GM18520 (cell line): Measurements from ENCODE around the gene PXDC1.
"Not testable (repeated sequence)": the region's sequence is repeated elsewhere in the genome, so short reads cannot be mapped to it uniquely, and the experiment has no call there.

Experiments
- ATAC-seq: cut with Tn5 transposase; IDR thresholded peaks from one replicate; pipeline ENCODE4 v1.9.1; 2021; ENCODE audit not compliant: unreplicated experiment

Gene PXDC1

DNA sequence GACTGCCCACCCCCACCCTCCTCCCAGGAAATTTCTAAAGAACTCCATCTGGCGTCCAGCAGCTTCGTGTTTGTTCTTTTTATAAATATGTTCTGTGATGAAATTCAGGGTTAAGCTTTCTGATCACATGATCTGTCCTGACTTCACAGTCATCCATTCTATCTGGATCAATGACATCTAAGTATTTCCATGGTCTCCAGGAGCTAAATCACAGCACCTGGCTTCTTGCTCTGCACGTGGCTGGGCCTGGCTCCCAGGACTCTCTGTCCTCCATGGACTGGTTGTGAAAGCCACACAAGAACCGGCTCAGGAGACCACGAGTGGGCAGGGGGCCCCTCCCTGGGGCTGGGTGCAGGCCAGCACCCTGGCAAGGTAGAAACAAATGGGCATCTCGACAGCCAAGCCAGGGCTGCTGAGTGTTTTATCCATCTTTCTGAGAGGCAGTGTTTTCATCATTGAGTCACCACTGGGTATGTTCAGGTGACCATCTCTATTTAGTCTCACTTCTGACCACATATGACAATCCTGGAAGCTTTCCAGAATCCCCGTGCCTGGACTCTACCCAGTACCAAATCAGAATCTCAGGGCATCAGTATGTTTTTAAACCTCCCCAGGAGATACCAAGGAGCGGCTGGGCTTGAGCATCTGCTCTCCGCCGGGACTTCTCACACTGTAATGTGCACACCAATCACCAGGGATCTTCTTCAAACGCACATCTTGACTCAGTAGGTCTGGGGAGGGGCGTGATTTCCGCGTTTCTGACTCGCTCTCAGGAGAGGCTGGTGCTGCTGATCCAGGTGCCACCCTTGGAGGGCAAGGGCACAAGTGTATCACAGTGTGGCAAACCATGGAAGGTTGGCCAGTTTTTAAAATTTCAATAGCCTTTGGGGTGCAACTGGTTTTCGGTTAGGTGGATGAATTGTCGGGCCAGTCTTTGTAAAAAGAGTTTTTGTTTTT is 31.6 kb upstream of the PXDC1 start:
- no peak for ATAC-seq

DNA sequence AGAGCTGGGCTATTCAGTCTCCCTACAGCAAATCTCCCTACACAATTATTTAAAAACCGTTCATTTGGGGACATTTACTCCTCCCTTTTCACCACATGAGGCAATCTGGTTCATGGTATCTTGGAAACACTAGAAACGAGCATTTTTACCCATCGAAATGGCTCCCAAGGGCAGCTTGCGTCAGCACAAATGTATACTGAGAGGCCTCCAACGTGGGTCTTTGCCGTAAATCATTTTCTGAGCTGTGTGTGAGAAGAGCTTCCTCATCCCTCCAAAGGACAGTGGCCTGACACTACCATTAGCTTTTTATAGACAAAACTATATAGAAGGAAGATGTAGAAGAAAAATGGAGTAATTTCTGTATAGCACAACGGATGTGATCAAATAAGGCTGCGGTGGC is 30.0 kb upstream of the PXDC1 start:
- no peak for ATAC-seq

DNA sequence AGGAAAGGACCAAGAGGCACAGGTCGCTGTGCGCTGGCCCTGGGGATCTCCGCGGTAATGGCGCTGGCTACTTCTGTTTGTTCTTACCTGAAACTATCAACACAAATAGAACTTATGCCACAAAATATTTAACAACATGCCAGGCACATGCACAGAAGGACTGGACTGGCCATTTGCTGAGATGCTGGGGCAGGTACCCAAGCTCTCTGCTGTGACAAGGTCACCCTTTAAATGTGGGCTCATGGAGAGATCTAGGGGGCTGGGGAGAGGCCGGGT is 28.0 kb upstream of the PXDC1 start:
- no peak for ATAC-seq

DNA sequence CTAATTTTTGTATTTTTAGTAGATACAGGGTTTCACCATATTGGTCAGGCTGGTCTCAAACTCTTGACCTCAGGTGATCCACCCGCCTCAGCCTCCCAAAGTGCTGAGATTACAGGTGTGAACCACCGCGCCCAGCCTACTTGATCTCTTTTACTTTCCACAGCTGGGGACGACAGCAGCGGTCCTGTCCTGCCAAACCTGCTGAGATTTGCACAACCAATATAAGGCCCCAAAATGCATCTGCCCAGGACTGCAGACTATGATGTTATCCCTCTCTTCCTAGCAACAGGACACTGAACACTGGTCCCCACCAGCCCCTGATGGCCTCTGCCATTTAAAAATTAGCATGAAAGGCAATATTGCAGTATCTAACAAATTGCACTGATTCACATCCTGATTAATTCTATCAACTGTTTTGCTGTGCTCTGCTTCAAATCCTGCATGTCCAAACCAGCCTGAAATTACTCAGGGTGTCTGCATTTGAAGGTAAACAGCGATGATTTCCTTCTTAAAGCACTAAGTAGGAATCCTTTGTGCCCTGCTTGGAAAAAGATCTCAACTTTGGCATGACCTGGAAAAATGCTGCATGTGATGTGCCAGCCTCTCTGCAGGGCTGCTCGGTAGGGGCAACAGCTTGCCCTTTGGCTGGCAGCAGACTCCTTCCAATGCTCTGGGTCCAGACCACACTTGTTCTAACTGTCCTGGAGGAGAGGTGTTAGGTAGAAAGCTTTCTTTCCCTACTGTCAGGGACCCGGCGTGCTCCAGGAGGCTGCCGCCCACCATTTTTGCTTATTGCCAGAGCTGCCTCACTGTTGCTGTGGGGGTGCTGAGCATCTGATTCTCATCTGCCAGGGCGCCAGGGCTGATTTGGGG is 27.4 kb upstream of the PXDC1 start:
- no peak for ATAC-seq

DNA sequence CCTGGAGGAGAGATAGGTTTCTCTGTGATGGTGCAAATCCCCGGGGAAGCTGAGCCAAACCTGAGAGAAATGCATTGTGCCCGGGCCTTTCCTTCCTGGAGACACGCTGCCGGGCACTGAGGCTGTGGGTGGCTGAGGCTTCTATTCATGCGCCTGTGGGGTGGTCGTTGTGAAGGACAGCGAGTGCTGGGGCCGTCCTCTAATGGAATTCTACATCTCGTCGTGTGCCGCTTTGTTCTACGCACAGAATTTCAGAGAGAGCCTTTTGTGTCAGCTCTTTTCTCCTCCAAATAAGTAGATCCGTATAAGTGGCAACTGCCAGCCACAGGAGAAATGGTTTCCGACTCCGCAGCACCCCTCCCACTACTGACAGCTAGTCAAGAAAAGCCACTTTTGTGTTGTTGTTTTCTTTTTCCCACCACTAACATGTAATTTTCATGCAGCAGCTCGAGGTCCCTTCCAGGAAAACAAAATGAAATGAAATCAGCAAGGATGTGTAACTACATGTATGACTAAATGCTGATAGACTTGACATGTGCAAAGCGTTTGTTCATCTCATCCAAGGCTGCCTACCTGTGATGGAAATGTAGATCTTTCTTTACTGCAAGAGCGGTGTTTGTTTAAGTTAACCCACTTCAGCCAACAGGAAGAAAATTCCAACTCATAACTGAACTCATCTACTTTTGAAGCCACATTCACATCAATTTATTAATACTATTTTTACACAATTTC is 26.4 kb upstream of the PXDC1 start:
- no peak for ATAC-seq

DNA sequence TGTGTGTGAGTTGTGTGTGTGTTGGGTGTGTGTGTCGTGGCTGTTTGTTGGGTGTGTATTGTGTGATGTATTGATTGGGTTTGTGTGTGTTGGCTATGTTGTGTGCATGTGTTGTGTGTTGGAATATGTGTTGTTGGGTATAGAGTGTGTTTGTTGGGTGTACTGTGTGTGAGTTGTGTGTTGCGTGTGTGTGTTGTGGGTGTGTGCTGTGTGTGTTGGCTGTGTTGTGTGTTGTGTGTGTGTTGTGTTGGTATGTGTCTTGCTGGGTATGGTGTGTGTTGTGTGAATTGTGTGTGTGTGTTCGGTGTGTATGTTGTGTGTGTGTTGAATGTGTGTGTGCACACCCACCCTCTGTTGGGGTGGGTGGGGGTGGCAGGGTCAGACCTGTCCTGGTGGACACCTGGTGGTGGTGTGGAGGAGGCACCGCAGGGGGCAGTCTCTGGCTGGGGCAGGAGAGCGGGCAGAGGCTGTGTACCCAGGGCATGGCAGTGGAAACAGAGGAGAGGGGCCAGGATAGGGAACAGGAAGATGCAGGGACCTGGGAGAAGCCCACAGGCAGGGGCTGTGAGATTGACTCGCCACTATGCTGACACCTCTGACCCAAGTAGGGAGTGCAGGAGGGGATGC is 25.5 kb upstream of the PXDC1 start:
- ATAC-seq, result no peak

DNA sequence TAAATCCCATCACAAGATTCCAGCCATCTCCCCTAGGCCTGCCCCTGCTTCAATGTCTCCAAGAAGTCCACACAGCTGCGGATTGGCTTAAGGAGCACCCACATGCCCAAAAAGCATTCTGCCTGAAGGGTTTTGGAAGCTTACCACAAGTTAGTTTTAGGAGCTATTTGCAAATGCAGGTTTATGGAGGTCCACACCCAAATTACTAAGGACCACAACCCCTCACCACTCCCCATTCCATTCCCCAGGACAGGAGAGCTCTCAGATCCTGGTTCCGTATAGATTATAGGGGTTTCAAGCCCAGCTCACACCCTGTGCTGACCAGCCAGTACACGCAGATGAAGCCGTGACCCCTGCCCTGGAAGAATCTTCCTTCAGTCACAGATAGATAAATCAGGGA is 24.3 kb upstream of the PXDC1 start:
- no peak for ATAC-seq

DNA sequence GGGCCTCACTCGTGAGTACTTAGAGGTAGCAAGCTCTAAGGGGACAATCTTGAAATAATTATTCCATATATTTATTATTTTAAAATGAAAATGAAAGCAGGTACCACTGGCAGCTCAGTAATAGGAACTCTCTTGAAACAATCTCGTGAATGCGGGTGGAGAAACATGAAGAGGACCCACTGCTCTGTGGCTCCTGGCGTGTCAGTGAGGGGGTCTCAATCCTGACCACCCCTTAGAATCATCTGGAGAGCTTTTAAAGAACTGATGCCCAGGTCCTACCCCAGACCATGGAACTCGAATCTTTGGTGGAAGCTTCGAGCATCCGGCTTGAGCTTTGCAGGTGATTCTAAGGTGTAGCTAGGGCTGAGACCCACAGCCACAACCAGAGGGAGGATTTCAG is 23.9 kb upstream of the PXDC1 start:
- ATAC-seq, result no peak

DNA sequence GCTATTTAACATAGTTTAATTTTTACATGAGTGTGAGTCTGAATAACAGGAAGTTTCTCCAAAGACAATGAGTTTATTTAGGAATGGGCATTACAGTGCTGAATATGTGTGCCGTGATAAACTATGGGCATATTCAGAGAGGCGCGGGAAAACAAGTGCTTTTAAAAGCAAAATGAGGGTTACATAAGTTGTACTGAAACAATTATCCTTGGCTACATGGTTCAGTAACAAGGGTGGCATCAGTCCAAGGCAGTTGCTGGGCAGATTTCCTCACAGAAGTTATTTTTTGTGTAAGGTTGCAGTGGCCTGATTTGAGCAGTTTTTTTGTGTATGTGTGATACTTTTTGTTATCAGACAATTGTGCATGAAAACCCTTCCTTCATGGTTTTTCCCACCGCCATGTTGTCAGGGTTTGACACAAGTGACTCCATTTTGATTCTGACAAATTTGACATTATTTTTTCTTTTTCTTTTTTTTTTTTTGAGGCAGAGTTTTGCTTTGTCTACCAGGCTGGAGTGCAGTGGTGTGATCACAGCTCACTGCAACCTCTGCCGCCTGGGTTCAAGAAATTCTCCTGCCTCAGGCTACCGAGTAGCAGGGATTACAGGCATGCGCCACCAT is 22.3 kb upstream of the PXDC1 start:
- no peak for ATAC-seq

DNA sequence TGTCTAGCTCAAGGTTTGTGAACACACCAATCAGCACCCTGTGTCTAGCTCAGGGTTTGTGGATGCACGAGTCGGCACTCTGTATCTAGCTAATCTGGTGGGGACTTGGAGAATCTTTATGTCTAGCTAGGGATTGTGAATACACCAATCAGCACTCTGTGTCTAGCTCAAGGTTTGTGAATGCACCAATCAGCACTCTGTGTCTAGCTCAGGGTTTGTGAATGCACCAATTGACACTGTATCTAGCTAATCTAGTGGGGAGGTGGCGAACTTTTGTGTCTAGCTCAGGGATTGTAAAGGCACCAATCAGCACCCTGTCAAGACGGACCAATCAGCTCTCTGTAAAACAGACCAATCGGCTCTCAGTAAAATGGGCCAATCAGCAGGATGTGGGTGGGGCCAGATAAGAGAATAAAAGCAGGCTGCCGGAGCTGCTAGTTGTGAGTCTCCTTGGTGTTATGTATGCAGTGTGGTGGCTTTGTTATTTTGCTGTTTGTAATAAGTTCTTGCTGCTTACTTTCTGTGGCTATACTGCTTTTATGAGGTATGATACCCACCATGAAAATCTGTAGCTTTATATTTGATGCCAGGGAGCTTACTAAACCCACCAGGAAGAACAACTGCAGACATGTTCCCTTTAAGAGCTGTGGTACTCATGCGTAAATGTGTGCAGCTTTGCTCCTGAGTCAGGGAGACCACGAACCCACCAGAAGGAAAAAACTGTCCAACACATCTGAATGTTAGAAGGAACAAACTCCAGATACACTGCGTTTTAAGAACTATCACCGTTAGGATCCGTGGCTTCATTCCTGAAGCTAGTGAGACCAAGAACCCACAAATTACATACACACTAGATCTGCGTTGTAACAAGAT is 20.9 kb upstream of the PXDC1 start:
- ATAC-seq, result not testable (repeated sequence)

DNA sequence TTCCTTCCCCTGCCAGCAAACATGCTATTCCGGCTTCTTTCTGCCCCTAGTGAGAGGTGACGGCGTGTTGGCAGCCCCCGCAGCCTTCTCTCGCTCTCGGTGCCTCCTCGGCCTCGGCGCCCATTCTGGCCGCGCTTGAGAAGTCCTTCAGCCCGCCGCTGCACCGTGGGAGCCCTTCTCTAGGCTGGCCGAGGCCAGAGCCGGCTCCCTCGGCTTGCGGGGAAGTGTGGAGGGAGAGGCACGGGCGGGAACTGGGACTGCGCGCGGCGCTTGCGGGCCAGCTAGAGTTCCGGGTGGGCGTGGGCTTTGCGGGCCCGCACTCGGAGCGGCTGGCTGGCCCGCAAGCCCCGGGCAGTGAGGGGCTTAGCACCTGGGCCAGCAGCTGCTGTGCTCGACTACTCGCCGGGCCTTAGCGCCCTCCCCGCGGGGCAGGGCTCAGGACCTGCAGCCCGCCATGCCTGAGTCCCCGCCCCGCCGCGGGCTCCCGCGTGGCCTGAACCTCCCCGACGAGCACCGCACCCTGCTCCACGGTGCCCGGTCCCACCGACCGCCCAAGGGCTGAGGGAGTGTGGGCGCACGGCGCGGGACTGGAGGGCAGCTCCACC is 20.0 kb upstream of the PXDC1 start:
- no peak for ATAC-seq

DNA sequence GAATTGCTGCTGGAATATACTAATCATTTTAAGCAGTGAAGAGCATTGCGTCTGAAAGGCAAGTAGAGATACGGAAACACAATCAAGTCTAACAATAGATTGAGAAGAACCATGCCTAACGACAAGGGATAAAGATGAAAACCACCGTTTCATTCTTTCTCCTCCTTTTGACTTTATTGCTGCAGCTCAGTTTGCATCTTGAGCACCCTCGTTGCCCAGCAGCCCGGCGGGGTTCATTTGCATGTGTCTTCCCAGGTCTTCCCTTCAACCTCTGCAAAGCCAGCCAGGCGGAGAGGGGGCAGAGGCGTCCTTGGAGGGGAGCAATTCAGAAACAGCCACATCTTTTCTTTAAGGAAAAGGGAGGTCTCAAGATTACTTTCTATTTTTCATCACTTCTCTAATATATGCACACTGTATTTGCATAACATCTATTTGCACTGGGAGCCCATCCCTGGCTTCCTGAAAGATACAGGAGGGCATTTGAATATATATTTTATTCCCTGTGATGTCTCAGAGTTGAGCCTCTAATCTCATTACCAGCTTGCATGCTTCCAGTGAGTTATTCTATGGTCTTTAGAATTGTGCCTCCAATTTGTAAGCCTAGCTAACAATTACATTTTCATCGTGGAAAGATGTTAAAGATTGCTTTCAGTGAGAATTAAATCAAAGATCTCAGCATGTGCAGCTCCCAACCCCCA is 18.7 kb upstream of the PXDC1 start:
- ATAC-seq, result no peak

DNA sequence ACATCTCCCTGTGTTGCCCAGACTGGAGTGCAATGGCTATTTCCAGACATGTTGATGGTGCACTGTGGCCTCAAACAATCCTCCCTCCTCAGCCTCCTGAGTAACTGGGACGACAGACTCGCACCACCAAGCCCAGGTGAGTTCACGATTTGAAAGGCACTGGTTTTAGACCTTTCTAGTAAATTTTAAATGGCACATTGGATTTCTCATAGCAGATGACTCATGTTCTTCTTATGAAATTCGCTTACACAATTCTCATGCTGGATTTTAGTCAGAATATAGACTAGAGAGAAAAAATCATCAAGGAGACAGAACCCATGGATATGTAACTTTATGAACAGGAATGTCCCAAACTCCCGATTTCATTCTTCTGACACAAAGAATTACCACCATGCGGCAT is 18.1 kb upstream of the PXDC1 start:
- ATAC-seq, result no peak

DNA sequence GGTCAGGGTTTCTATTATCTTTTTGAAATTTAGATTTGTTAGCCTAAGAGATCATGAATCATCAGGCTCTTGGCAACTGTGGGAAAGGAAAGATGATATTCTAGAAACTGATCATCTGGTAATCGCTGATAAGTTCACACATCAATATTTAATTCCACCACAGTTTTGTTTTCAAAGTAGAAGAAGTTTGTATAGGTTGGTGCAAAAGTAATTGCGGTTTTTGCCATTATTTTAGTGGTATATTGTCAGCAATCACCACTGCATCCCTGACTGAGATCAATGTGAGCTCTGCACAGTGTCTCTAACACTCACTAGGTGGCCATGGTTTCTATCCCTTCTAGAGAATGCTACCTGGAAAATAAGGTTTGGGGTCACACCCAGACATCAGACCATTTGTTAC is 17.0 kb upstream of the PXDC1 start:
- no peak for ATAC-seq

DNA sequence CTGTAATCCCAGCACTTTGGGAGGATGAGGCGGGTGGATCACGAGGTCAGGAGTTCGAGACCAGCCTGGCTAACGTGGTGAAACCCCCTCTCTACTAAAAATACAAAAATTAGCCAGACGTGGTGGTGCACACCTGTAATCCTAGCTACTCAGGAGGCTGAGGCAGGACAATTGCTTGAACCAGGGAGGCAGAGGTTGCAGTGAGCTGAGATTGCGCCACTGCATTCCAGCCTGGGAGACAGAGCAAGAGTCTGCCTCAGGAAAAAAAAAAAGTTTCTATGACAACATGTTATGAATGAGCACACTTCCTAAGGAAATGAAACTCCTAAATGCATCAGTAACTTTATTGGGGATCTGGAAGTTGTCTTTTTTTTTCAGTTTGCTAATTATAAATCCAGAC is 16.0 kb upstream of the PXDC1 start:
- ATAC-seq, result not testable (repeated sequence)

DNA sequence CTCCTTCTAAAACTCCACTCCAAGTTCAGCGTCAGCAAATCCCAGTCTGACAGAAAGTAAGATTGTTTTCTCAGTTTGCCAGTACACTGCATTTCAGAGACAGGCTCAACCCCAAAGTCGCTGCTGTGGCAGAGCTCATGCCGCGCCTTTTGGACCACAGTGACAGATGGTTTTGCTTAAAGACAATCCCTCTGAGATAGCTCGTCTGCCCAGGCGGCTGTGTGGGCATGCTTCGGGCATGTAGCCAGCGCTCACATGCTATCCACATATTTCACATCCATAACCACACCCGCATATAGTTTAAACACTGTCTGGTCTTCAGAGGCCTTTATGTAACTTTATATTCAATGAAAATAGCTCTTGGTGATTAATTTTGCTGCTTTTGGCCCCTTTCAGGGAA is 14.7 kb upstream of the PXDC1 start:
- ATAC-seq, result no peak

DNA sequence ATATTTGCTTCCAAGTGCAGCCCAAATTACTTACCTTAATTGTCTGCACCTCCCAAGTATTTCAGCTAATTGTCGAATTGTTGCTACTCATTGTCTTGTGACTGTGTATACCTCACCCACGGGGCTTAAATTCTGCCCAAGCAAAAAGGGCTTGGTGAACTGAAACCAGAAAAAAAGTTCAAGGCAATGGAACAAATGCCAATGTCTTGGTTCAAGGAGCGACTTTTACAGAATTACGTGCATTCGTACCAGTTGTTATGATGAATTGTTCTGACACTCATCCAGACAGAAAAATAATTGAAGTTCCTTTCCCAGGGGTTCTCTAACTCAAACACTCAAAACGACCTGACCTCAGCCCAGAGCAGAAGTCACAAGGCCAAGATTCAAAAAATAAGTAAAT is 13.9 kb upstream of the PXDC1 start:
- ATAC-seq, result no peak

DNA sequence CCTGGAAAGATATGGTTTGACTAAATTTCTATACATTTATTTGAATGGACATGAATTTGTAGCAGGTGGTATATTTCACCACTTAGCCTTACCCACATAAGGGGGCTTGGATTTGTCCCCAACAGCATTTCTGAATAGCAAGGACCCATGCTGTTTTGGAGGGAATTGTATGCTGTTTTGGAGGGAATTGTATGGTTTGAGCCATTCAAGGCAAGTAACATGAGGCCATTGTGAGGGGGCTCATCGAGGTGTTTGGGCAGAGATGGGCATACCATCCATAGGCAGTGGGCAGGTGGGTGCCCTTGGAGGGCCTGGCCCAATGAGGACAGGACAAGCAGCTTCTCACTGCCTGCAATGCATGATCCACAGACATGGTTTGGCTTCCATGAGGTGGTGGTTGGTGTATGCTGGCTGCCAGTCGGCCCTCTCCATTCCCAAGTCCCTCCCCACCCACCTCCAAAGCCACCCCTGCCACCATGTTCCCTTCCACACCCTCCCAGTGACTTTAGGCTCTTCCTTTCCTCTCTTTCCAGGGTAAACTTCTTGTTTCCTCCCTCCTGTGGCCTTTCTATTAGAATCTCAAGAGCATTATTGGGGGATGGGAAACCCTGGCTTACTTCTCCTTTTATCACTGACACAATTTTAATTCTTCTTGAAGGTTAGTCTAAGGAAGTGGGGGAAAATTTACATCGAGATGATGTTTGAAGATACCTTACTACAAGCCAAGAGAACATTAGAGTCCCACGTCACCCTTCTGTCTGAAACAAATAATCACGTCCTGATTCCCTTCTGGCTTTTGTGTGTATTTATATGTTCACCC is 13.2 kb upstream of the PXDC1 start:
- no peak for ATAC-seq
